ENCODE measurements around the gene FAM24B.
A peak's percentile ranks its signal among the peaks of the same experiment; 100 is the strongest.
"Not testable (repeated sequence)": the region's sequence is repeated elsewhere in the genome, so short reads cannot be mapped to it uniquely, and the experiment has no call there.

FAM24B gene, protein sequence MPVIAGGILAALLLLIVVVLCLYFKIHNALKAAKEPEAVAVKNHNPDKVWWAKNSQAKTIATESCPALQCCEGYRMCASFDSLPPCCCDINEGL

DNA sequence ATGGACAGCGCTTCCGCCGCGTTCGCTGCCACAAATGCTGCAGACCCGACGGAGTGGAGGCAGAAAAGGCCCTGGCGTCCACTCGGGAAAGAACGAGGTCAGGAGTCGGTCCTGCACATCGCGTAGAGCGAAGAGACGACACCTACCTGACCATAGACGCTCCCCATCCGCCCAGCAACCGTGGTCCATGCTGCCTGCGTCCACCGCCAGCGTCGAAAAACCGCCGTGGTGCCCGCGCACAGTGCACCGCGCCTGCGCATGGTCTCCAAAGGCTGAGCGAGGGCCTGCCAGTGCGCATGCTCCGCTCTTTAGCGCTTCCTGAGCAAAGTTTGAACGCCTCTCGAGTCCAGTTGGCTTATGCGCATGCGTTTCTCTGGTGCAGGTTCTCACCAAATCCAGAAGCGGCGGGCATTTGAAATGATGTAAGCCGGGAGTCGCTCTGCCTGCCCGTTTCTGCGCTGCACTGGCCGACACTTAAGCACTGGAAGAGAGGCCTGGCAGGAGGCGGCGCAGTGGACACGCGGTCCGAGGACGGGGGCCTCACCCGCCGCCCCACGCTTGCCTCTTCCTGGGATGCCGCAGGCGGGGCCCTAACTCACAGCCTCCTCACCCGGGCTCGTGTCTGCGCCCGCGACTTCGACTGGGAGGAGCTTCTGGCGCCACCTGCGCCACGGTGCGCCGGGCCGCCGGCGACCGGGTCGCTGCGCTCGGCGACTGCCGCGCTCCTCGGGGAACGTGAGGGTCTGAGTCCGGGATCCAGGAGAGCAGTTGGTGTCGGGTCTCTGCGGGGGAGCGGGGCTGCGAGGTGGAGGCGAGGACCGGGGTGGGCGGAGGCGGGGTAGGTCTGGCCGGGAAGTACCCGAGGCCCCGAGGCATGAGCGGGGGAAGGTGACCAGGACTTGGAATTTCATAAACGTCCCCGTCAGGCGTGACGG, at the start of gene FAM24B:
FAM24B (minus strand) TSS at position 243 of the 935 bp plus-strand sequence. CDS start 29,066 bp downstream, outside the sequence.
- peak in 1 of 2 experiments; percentile 58 for DNase-seq

DNA sequence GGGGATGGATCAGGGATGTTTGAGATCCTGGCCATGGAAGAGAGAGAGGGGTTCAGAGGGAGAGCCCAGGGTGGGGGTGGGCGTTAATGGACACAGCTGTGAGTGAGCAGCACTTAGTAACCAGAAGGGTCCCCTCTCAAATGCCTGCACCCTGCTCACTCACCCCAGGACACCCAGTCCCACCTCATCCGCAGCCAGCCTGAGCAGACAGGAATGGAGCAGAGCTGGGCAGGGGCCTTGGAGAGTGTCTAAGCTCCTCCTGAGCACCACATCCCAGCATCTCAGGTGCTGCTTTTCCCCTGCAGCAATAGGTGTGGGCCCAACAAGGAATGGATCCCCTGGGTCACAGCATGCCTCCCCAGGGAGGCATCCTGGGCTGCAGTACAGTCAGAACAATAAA, 36.3 kb upstream of the FAM24B start:
- DNase-seq, result no peak

DNA sequence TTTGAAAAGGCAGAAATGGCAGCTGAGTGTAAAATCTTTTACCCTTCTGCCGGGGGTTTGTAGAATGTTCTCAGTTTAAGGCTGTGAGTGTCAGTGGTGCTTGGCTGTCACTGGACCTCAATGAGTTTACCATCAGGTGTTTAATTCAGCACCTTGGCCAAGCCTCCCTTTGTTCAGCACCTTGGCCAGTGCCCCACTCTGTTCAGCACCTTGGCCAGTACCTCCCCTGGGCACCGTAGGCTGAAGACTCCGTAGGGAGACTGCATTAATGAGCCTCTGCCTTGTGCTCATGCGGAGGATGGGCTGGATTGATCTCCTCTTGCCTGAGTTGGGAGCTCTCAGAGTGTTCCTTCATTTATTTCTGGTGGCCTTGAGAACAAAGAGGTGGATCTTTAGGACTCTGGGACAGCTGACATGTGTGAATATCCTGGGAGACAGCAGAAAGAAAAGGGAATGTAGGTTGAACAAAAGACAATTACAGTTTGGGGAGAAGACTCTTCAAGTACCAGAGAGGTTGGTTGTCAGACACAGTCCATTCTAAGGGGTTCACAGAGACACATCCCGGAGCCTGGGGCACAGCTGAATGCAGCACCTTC, 32.6 kb upstream of the FAM24B start:
- no peak for DNase-seq

DNA sequence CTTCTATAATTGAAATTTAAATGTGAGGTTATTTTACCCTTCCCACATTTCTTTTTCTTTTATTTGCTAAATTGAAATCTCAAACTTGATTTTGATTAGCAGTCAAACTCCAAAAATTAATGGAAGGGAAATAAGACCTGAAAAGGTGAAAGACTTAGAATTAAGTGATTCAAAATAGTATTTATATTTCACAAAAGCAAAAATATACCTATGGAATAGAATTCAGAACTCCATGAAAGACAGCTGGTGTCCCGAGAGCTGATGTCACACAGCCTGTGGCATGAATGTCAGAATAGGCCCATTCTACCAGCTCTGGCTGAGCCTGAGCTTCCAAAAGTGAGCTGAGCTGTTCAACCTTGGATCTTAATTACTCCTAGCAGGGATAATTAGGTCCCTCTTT, 30.9 kb upstream of the FAM24B start, which contains the start of gene FAM24A:
FAM24A (plus strand) TSS at position 301 of the 400 bp plus-strand sequence. CDS start 1,025 bp downstream, outside the sequence.
- no peak for DNase-seq

DNA sequence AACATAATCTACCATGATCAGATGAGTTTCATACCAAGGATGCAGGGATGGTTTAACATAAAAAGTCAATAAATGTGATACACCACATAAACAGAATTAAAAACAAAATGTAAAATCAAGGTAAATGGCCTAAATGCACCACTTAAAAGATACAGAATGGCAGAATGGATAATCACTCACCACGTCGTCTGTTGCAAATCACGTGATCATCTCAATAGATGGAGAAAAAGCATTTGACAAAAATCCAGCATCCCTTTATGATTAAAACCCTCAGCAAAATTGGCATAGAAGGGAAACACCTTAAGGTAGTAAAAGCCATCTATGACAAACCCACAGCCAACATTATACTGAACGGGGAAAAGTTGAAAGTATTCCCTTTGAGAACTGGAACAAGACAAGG, 24.5 kb upstream of the FAM24B start:
- DNase-seq, result not testable (repeated sequence)

DNA sequence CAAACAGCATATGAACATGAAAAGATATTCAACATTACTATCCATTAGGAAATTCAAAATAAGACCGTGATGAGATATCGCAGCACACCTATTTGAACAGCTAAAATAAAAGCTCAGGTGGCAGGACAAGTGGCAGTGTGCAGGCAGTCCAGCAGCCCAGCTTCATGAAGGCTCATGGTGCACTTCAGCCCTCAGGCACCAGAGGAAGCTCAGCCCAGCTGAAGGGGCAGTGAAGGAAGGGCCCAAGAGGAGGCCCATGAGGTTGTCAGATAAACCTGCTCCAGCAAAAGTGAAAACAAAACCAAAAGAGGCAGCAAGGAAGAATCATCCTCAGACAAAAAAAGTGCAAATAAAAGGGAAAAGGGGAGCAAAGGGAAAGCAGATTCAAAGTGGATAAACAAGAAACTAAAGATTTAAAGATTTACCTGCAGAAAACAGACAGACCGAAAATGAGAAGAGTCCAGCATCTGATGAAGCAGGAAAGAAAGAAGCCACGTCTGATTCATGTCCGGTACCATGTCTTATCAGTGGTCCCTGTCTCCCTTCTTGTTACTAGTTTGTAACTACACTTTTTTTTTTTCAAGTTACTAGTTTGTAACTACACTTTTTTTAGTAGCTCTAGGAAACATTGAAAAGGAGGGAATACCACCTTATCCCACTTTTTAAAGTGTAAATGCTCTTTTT, 15.0 kb upstream of the FAM24B start:
- DNase-seq, result no peak

DNA sequence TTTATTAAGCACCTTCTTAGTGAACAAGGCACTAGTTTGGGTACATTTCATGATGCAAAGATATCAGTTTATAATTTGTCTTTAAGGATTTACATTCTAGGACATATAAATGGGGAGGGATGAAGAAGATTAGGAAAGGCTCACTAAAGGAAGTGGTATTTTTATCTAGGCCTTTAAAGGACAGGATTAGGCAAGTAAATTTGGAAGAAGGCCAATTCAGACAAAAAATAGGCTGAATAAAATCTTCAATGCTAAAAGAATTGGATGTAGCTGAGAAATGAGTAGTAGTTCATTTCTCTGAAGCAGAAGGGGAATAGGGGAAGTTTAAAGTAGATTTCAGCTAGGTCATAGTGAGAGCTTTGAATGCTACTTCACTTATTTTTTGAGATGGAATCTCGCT, 4.8 kb upstream of the FAM24B start:
- no peak for DNase-seq

DNA sequence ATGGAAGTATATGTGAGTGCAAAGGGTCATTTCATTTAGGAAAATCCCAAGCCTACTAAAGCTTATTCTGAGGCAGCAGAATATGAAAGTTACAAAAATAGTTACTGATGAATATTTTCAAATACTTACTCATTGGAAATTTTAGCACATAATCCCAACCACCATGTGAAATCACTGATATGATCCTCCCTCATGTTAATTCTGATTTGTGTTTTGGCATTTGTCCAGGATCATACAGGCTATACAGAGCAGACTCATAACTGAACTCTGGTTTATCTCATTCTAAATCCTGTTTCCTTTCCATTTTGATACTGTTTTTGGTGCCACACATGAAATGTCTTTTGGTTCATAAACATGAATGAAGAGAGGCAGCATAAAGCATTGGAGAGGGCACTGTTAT, 3.4 kb upstream of the FAM24B start:
- no peak for DNase-seq

DNA sequence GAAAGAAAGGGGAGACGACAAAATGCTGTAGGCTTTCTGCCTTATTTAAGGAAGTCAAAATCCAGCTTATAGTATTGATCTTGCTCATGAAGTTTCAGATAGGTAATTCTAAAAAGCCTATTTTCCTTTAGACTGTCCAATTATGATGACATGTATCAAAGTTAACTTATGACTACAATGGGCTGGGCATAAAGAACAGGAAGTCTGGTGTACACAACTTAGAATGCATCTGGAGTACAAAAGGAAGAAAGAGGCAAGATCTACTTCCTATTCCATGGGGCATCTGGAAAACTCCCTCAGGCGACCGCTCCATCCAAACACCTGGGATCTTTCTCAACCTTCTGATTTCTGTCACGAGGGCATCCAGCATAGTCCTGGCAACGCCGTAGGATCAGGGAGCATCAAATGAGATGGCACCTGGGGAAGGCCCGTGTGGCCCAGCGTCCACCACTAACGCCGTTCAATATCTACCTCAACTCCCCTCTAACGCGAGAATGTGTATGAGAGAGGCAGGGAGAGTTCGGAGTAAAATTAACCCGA, 512 bp downstream of the FAM24B start:
- no peak for DNase-seq

DNA sequence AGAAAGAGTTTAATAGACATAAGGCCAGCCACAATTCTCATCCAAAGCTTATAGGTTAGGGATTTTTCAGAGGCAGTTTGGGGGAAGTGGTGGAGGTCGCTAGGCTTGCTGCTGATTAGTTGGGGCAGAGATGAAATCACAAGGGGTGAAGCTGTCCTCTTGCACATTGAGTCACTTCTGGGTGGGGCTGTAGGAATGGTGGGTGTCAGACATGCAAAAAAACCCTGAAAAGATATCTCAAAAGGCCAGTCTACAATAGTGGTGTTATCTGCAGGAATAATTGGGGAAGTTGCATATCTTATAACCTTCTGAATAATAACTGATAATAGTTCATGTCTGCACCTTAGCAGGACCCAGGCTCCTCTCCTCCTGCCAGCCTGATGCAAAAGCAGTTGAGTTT, 2.1 kb downstream of the FAM24B start:
- DNase-seq, result no peak

DNA sequence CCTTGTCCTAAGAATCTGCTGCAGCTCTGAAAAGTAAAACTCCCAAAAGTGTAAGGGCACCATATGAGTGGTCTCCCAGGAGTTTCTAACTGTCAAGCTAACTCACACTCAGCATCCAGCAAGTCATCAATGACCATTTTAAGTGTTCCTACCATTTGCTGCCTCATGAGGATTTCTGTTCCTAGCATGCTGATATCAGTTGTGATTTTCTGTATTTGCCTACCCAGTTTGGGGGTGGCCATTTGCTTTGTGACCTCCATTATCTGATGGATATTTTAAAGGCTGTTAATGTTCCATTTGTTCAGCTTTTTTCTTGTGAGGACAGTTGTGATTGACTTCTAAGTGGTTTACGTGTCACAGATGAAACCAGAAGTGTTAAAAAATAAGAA, 2.9 kb downstream of the FAM24B start:
- DNase-seq, result no peak

DNA sequence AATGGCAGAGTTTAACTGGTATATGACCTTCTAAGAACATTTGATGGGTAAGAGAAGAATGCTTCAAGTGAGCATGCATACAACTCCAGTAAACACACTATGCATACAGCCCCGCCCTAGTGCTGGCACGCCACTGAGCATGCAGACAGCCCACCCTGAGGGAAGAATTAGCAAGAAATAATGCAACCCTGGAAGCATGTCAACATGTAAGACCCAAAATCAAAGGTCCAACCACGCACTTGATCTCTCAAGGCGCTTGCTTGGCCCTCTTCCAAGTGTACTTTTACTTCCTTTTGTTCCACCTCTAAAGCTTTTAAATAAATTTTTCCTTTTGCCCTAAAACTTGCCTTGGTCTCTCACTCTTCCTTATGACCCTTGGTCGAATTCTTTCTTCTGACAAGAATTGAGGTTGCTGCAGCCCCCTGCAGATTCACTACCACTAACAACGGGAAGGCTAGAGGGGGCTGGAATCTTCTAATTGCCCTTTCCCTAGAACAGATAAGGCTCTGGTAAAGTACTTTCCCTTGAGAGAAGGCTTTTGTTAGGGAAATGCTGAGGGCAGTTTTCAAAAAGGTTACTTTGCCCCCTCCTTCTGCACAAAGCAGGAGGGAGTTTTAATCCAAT, 3.4 kb downstream of the FAM24B start:
- DNase-seq, result no peak

DNA sequence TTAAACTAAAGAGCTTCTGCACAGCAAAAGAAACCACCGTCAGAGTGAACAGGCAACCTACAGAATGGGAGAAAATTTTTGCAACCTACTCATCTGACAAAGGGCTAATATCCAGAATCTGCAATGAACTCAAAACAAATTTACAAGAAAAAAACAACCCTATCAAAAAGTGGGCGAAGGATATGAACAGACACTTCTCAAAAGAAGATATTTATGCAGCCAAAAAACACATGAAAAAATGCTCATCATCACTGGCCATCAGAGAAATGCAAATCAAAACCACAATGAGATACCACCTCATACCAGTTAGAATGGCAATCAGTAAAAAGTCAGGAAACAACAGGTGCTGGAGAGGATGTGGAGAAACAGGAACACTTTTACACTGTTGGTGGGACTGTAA, 7.4 kb downstream of the FAM24B start:
- DNase-seq, result not testable (repeated sequence)

DNA sequence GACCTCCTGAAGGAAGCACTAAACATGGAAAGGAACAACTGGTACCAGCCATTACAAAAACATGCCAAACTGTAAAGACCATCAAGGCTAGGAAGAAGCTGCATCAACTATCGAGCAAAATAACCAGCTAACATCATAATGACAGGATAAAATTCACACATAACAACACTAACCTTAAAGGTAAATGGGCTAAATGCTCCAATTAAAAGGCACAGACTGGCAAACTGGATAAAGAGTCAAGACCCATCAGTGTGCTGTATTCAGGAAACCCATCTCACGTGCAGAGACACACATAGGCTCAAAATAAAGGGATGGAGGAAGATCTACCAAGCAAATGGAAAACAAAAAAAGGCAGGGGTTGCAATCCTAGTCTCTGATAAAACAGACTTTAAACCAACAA, 10.6 kb downstream of the FAM24B start:
- not testable (repeated sequence) for DNase-seq

DNA sequence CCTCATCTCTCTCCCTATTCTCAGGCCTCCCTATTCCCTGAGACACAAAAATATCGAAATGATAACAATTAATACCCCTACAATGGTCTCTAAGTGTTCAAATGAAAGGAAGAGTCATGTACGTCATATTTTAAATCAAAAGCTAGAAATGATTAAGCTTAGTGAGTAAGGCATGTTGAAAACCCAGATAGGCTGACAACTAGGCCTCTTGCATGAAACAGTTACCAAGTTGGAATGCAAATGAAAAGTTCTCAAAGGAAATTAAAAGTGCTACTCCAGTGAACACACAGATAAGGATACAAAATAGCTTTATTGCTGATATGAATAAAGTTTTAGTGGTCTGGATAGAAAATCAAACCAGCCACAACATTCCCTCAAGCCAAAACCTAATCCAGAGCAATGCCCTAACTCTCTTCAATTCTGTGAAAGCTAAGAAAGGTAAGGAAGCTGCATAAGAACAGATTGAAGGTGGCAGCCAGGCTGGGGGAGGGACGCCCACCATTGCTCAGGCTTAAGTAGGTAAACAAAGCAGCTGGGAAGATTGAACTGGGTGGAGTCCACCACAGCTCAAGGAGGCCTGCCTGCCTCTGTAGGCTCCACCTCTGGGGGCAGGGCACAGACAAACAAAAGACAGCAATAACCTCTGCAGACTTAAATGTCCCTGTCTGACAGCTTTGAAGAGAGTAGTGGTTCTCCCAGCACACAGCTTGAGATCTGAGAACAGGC, 12.5 kb downstream of the FAM24B start:
- not testable (repeated sequence) for DNase-seq

DNA sequence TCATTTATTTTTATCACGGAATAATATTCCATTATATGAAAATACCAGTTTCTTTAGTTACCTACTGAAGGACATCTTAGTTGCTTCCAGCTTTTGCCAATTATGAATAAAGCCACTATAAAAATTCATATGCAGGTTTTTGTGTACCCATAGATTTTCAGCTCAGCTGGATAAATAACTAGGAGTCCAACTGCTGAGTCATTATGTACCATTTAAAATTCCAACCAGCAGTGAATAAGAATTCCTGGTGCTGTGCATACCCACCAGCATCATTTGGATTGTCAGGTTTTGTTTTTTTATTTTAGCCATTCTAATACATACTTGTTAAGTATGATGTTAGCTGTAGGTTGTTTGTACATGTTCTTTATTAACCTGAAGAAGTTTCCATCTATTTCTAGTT, 14.5 kb downstream of the FAM24B start:
- no peak for DNase-seq

DNA sequence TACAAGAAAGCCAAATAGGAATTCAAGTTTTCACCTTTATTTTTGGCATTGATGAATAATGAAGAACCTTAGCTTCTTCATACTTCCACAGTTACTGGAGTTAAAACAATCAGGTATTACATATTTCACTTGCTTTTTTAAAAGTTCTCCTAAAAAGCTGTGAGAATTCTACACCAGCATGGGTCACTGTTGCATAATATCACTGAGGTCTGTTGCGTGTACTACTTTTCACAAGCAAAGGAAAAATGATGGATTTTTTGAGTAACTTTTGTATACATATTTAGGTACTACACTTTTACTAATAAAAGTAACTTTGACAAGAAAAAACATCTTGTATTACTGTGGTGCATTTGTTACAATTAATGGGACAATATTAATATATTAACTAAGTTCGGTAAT, 15.2 kb downstream of the FAM24B start:
- no peak for DNase-seq

DNA sequence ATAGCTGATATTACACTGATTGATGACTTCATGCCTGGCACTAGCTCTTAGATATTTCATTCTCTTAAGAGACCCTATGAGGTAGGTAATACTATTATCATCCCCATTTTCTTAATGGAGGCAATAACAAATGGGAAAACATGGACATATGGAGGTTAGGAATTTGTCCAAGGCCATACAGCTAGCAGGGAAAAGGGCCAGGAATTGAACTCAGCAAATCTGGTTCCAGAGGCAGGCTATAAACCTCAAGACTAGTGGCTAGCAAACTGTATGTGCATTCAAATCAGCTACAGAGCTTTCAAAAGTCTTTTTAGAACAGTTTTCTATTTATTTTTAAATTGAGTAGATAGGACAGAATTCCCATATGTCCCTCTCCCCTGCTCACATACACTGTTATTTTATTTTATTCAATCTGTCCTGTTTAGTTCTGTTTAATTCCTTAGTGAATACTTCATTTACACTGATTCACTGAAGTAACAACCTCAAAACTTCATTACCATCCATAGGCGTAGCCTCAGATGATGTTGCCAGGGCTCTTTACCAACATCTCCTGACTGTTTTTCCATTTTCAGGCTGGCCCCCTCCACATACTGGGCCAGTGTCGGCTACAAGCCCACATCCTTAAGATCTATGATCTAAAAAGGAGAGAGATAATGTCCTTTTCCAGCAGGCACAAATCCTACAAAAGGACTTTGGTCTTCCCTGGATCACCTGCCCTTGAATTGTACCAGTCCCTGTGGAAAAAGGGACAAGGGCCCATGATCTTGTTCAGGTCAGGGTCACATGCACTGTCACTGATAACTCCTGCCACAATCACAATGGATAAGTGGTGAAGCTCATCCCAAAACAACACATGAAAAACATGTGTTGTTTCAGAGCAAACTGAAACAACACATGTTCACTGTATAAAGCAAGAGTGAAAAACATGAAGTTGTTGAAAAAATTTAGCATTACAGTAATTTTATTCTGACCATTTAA, 15.9 kb downstream of the FAM24B start:
- no peak for DNase-seq

DNA sequence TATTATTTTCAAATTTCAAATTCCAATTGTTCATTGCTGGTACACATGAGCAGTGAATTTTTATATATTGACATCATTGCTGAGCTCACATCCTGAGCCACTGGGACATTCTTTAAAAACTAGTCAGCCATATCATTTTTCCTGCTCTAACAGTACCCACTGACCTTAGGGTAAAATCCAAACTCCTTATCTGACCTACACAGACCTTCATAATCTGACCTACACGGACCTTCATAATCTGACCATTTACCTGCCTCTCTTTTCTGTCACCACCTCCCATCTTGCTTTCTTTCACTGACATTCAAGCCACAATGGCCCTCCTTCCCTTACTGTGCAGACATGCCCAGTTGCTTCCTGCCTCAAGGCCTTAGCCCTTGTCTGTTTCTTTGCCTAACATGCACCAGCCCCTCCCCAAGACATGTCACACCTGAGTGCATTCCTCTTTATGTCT, 17.6 kb downstream of the FAM24B start:
- no peak for DNase-seq

DNA sequence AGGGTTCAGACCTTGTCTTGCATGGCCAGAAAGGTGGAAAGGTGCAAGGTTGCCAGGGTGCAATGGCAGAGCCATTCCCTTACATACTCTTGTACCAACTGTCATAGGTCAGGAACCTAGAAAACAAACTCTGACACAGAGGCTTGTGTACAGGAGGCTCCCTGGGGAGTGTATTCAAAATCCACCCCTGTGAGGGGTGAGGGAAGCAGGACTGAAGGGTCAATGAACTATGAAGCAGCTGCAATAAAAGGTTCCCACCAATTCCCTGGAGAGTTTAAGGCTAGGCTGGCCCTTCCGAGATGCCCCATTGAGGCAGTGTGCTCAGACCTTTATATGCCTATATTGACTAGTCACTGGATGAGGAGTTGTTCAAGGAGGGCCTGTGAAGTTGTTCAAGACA, 19.9 kb downstream of the FAM24B start:
- DNase-seq, result no peak

DNA sequence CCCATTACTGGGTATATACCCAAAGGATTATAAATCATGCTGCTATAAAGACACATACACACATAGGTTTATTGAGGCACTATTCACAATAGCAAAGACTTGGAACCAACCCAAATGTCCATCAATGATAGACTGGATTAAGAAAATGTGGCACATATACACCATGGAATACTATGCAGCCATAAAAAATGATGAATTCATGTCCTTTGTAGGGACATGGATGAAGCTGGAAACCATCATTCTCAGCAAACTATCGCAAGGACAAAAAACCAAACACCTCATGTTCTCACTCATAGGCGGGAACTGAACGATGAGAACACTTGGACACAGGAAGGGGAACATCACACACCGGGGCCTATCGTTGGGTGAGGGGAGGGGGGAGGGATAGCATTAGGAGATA, 21.3 kb downstream of the FAM24B start:
- not testable (repeated sequence) for DNase-seq

Measured in cerebellar nuclear complex (tissue), 1 donor.